HG02970 (cell line): ENCODE measurements around the gene PAK1.

Experiments used
- ATAC-seq: cut with Tn5 transposase; IDR thresholded peaks from one replicate; pipeline ENCODE4 v1.9.1; 2021; ENCODE audit warnings: mild to moderate bottlenecking, moderate library complexity, moderate number of reproducible peaks; ENCODE audit not compliant: unreplicated experiment, low FRiP score

The PAK1 gene

GRCh38 chr11:77440678-77441077, 33.2 kb downstream of the PAK1 start:
- ATAC-seq = no peak

- no peak for ATAC-seq
Observed at GRCh38 chr11:77438487-77438886, 35.4 kb downstream of the PAK1 start.

GRCh38 chr11:77436969-77437368, 36.9 kb downstream of the PAK1 start:
- ATAC-seq = no peak

- no peak for ATAC-seq
Observed at GRCh38 chr11:77436506-77436905, 37.4 kb downstream of the PAK1 start.

- no peak for ATAC-seq
Observed at GRCh38 chr11:77435972-77436371, 37.9 kb downstream of the PAK1 start.

- no peak for ATAC-seq
Observed at GRCh38 chr11:77431813-77432212, 42.1 kb downstream of the PAK1 start.

- ATAC-seq = no peak
Observed at GRCh38 chr11:77428598-77428997, 45.3 kb downstream of the PAK1 start.

GRCh38 chr11:77425346-77425745, 48.5 kb downstream of the PAK1 start:
- ATAC-seq = no peak

- ATAC-seq = no peak
Observed at GRCh38 chr11:77424644-77425043, 49.2 kb downstream of the PAK1 start.

GRCh38 chr11:77423624-77424023, 50.3 kb downstream of the PAK1 start:
- ATAC-seq = no peak

- ATAC-seq = no peak
Observed at GRCh38 chr11:77422687-77423086, 51.2 kb downstream of the PAK1 start.

GRCh38 chr11:77421041-77421723, 52.7 kb downstream of the PAK1 start:
- ATAC-seq = no peak

- ATAC-seq = no peak
Observed at GRCh38 chr11:77418971-77419597, 54.8 kb downstream of the PAK1 start.

- ATAC-seq = no peak
Observed at GRCh38 chr11:77418155-77418970, 55.5 kb downstream of the PAK1 start.

- ATAC-seq = no peak
Observed at GRCh38 chr11:77416357-77416756, 57.5 kb downstream of the PAK1 start.

GRCh38 chr11:77413850-77414460, 59.9 kb downstream of the PAK1 start:
- no peak for ATAC-seq

- no peak for ATAC-seq
Observed at GRCh38 chr11:77412814-77413213, 61.1 kb downstream of the PAK1 start.

- ATAC-seq = peak; percentile 86
Observed at GRCh38 chr11:77411717-77412441, 62.0 kb downstream of the PAK1 start.

- ATAC-seq = peak; percentile 23
Observed at GRCh38 chr11:77411137-77411707, 62.7 kb downstream of the PAK1 start.
